Loucy (cell line): ENCODE data around the gene ABI1.
"Not testable (repeated sequence)": the region's sequence is repeated elsewhere in the genome, so short reads cannot be mapped to it uniquely, and the experiment has no call there.

Experiments used
- H2AFZ ChIP-seq: fragments of 200-600 bp; sonication (generic); 2 replicates; pipeline ENCODE4 v1.6.0; 2016; ENCODE audit warnings: antibody characterized with exemption, mild to moderate bottlenecking, low read length, moderate library complexity
- H3F3A ChIP-seq: fragments of 200-600 bp; 2 replicates; pipeline ENCODE4 v1.6.0; 2016; ENCODE audit warnings: antibody characterized with exemption, low read depth, mild to moderate bottlenecking
- H3K27me3 ChIP-seq: fragments of 200-600 bp; sonication (generic); 2 replicates; pipeline ENCODE4 v1.6.1; 2014; ENCODE audit warnings: low read length, mild to moderate bottlenecking; ENCODE audit not compliant: insufficient read depth, poor library complexity, severe bottlenecking
- H3K36me3 ChIP-seq: fragments of 200-600 bp; sonication (generic); 2 replicates; pipeline ENCODE4 v1.6.1; 2016; ENCODE audit warnings: low read length; ENCODE audit not compliant: insufficient read depth
- H3K4me1 ChIP-seq: fragments of 200-600 bp; sonication (generic); 2 replicates; pipeline ENCODE4 v1.5.1; 2014; ENCODE audit warnings: low read length, mild to moderate bottlenecking; ENCODE audit not compliant: insufficient read depth, poor library complexity, severe bottlenecking
- H3K4me2 ChIP-seq: fragments of 200-600 bp; sonication (generic); 2 replicates; pipeline ENCODE4 v1.6.0; 2014; ENCODE audit warnings: antibody characterized with exemption, low read length, low read depth, mild to moderate bottlenecking; ENCODE audit not compliant: poor library complexity, severe bottlenecking
- H3K4me3 ChIP-seq: fragments of 200-600 bp; sonication (generic); 2 replicates; pipeline ENCODE4 v1.5.1; 2014; ENCODE audit warnings: low read length, mild to moderate bottlenecking, mixed read lengths; ENCODE audit not compliant: poor library complexity, severe bottlenecking
- H3K79me2 ChIP-seq: fragments of 200-600 bp; sonication (generic); 2 replicates; pipeline ENCODE4 v1.6.1; 2014; ENCODE audit warnings: low read length; ENCODE audit not compliant: insufficient read depth
- H3K9ac ChIP-seq: fragments of 200-600 bp; sonication (generic); 2 replicates; pipeline ENCODE4 v1.6.0; 2014; ENCODE audit warnings: mild to moderate bottlenecking, low read depth, low read length, moderate library complexity; ENCODE audit not compliant: poor library complexity, severe bottlenecking
- H3K9me2 ChIP-seq: fragments of 200-600 bp; sonication (generic); replicated peaks from 2 replicates; pipeline ENCODE4 v1.6.1; 2016; ENCODE audit warnings: low read depth, low read length, mixed read lengths
- H3K9me3 ChIP-seq: fragments of 200-600 bp; sonication (generic); 2 replicates; pipeline ENCODE4 v1.6.1; 2014; ENCODE audit warnings: mild to moderate bottlenecking, antibody characterized with exemption, low read length, low read depth; ENCODE audit not compliant: insufficient read depth
- H4K20me1 ChIP-seq: fragments of 200-600 bp; sonication (generic); 2 replicates; pipeline ENCODE4 v1.6.0; 2014; ENCODE audit warnings: antibody characterized with exemption, low read length, mild to moderate bottlenecking; ENCODE audit not compliant: insufficient read depth, poor library complexity, severe bottlenecking
- EZH2phosphoT487 ChIP-seq: fragments of 200-600 bp; IDR thresholded peaks from 2 replicates; pipeline ENCODE4 v1.6.1; 2018; ENCODE audit warnings: antibody characterized with exemption, mild to moderate bottlenecking, moderate library complexity, borderline replicate concordance
- TF ChIP-seq, protein P1 (sequence below): fragments of 200-600 bp; sonication (generic); conservative IDR thresholded peaks from 2 replicates; pipeline ENCODE4 v1.5.1; 2014; ENCODE audit warnings: mild to moderate bottlenecking, antibody characterized with exemption, low read length

The ABI1 gene

DNA sequence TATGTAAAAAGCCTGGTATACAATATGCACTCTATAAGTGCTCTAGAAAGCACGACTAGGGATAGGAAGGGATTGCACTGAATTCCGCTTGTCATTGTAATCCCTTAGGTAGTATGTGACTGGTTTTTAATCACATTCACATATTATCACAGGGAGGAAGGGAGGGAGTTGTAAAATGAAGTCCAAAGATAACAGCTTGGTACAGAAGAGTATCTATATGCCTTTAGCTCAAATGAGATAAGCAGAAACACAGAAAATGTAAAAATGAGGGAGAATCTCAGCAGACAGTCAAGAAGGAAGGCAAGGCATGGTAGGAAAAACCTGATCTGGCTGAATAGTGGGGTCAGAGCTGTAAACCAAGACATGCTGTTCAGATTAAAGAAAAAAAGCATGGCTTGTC lies 63.4 kb downstream of the ABI1 start:
- H3K79me2 ChIP-seq: peaks cover 94% of the 10 kb centered on the region

DNA sequence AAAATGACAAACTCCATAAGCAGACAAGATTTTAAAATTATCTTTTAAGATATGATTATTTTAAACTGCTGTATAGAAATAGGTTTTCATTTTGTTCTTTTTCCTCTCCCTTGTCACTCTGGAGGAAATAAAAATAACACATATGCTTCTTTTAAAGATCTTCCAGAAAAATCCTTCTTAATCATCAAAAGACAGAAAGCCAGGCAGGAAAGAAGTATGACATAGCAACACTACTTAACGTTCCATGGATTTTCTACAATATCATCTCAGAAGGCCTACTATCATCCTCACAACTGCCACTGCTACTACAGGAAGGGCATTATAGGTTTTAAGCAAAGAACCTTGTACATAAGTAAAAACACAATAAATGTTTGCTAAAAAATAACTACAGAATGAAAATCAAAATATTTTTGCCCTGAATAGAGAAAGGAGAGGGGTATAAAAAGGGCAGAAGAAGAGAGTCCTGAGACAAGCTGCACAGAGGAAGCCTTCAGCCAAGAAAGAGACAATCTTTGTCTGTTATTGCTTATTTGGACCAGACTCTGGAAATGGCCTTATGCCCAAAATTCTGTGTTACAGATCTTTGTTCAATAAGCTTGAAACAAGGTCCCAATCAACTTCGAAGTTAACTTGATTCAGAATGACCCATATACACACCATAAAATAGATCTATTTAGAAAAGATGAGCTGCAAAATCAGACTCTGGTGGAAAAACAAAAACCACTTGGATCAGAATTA lies 67.8 kb downstream of the ABI1 start:
- Histone ChIP-seq H2AFZ (no peak overlapping the region), H3K4me3 (no peak overlapping the region), H3K36me3 (peaks cover 18% of the 10 kb centered on the region), H3K9me2 (no peaks in the 10 kb centered on the region), H3K9me3 (peaks cover 16% of the 10 kb centered on the region), H4K20me1 (peaks cover 33% of the 10 kb centered on the region), H3K4me1 (peaks cover 15% of the 10 kb centered on the region), H3K79me2 (peaks cover 98% of the 10 kb centered on the region), H3K27me3 (no peaks in the 10 kb centered on the region), H3K9ac (no peak overlapping the region), H3K4me2 (no peak overlapping the region), H3F3A (no peaks in the 10 kb centered on the region)
- TF ChIP-seq, protein P1, sequence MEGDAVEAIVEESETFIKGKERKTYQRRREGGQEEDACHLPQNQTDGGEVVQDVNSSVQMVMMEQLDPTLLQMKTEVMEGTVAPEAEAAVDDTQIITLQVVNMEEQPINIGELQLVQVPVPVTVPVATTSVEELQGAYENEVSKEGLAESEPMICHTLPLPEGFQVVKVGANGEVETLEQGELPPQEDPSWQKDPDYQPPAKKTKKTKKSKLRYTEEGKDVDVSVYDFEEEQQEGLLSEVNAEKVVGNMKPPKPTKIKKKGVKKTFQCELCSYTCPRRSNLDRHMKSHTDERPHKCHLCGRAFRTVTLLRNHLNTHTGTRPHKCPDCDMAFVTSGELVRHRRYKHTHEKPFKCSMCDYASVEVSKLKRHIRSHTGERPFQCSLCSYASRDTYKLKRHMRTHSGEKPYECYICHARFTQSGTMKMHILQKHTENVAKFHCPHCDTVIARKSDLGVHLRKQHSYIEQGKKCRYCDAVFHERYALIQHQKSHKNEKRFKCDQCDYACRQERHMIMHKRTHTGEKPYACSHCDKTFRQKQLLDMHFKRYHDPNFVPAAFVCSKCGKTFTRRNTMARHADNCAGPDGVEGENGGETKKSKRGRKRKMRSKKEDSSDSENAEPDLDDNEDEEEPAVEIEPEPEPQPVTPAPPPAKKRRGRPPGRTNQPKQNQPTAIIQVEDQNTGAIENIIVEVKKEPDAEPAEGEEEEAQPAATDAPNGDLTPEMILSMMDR: no peak
- TF ChIP-seq EZH2phosphoT487: no peak

More for the DNA sequence above, 63.4 kb downstream of the ABI1 start:
- Histone ChIP-seq H3K9me2 (no peaks in the 10 kb centered on the region), H3K9ac (no peak overlapping the region), H3K4me3 (no peak overlapping the region), H3K4me2 (no peak overlapping the region), H2AFZ (no peak overlapping the region), H3K36me3 (peaks cover 12% of the 10 kb centered on the region), H3F3A (peaks cover 3% of the 10 kb centered on the region; the same call in 1 of the 2 replicates), H3K27me3 (no peaks in the 10 kb centered on the region), H4K20me1 (peaks cover 27% of the 10 kb centered on the region), H3K9me3 (peaks cover 16% of the 10 kb centered on the region), H3K4me1 (peaks cover 55% of the 10 kb centered on the region)
- TF ChIP-seq, protein P1: no peak
- no peak for TF ChIP-seq EZH2phosphoT487

DNA sequence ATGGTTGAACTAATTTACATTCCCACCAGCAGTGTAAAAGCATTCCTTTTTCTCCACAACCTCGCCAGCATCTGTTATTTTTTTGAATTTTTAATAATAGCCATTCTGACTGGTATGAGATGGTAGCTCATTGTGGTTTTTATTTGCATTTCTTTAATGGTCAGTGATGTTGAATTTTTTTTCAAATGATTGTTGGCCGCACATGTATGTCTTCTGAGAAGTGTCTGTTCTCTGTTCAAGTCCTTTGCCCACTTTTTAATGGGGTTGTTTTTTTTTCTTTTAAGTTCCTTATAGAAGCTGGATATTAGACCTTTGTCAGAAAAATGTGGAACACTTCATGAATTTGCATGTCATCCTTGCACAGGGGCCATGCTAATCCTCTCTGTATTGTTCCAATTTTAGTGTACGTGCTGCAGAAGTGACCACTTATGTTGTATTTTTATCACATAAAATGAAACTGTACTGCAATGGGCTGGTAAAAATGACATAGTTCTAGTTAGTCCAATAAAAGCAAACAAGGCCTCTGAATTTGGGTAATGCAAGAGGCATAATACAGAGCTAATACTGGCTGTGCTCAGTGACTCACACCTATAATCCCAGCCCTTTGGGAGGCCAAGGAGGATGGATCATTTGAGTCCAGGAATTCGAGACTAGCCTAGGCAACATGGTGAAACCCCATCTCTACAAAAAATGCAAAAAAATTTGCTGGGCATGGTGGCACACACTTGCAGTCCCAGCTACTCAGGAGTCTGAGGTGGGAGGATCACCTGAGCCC lies 70.3 kb downstream of the ABI1 start:
- Histone ChIP-seq H2AFZ (no peak overlapping the region), H3K36me3 (peaks cover 8% of the 10 kb centered on the region; the same call in 1 of the 2 replicates), H3K4me1 (peaks cover 7% of the 10 kb centered on the region), H3K27me3 (no peaks in the 10 kb centered on the region), H3F3A (no peaks in the 10 kb centered on the region), H3K9me2 (no peaks in the 10 kb centered on the region), H3K4me2 (no peak overlapping the region), H3K9ac (no peak overlapping the region), H4K20me1 (peaks cover 36% of the 10 kb centered on the region), H3K79me2 (peaks cover 98% of the 10 kb centered on the region), H3K9me3 (peaks cover 2% of the 10 kb centered on the region; the same call in 1 of the 2 replicates), H3K4me3 (no peak overlapping the region)
- TF ChIP-seq, protein P1: no peak
- no peak for TF ChIP-seq EZH2phosphoT487

DNA sequence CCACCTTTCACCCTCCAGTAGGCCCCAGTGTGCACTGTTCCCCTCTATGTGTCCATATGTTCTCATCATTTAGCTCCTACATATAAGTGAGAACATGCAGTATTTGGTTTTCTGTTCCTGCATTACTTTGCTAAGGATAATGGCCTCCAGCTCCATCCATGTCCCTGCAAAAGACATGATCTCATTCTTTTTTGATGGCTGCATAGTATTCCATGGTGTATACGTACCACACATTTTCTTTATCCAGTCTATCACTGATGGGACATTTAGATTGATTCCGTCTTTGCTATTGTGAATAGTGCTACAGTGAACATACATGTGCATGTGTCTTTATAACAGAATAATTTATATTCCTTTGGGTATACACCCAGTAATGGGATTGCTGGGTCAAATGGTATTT lies 71.0 kb downstream of the ABI1 start:
- H3K4me2 ChIP-seq, H3K4me3 ChIP-seq, H3F3A ChIP-seq, H3K27me3 ChIP-seq, H3K4me1 ChIP-seq, H3K9me3 ChIP-seq, H3K9me2 ChIP-seq, H3K9ac ChIP-seq, H2AFZ ChIP-seq: not testable (repeated sequence)
- Histone ChIP-seq H3K36me3 (peaks cover 13% of the 10 kb centered on the region; the same call in 1 of the 2 replicates), H4K20me1 (peaks cover 38% of the 10 kb centered on the region), H3K79me2 (peaks cover 98% of the 10 kb centered on the region)
